H9 (cell line): Measurements from ENCODE around the gene HAL. TPM values are rescaled to one million over a fixed set of nuclear protein-coding genes. Genes with fewer than 3 reads are reported as not detected.

Experiments used
- DNase-seq: peaks from one replicate; pipeline ENCODE4 v3.0.0-alpha.2; 2017
- H2AFZ ChIP-seq: one replicate; pipeline ENCODE4 v1.6.1; 2013; ENCODE audit warnings: mild to moderate bottlenecking, low read length, control low read depth, moderate library complexity
- H2AK5ac ChIP-seq: 2 replicates; pipeline ENCODE4 v1.6.1; 2013; ENCODE audit warnings: low read length, control low read depth, mixed read lengths; ENCODE audit not compliant: insufficient read length
- H2BK120ac ChIP-seq: one replicate; pipeline ENCODE4 v1.6.1; 2013; ENCODE audit warnings: low read depth, mild to moderate bottlenecking, low read length, control low read depth, inconsistent platforms; ENCODE audit not compliant: poor library complexity, severe bottlenecking
- H2BK12ac ChIP-seq: 2 replicates; pipeline ENCODE4 v1.6.1; 2013; ENCODE audit warnings: low read length, control low read depth, mixed read lengths, low read depth; ENCODE audit not compliant: insufficient read length
- H2BK15ac ChIP-seq: 2 replicates; pipeline ENCODE4 v1.6.1; 2013; ENCODE audit warnings: low read depth, low read length, control low read depth
- H2BK20ac ChIP-seq: one replicate; pipeline ENCODE4 v1.6.1; 2013; ENCODE audit warnings: low read depth, mild to moderate bottlenecking, low read length, control low read depth, inconsistent platforms; ENCODE audit not compliant: poor library complexity, severe bottlenecking
- H2BK5ac ChIP-seq: 2 replicates; pipeline ENCODE4 v1.6.1; 2013; ENCODE audit warnings: low read length, control low read depth, mixed read lengths; ENCODE audit not compliant: insufficient read length
- H3K14ac ChIP-seq: 2 replicates; pipeline ENCODE4 v1.6.1; 2013; ENCODE audit warnings: low read length, control low read depth; ENCODE audit not compliant: insufficient read depth
- H3K18ac ChIP-seq: 2 replicates; pipeline ENCODE4 v1.6.1; 2013; ENCODE audit warnings: low read depth, mild to moderate bottlenecking, mixed read lengths, low read length, control low read depth; ENCODE audit not compliant: insufficient read length
- H3K23ac ChIP-seq: 2 replicates; pipeline ENCODE4 v1.6.1; 2013; ENCODE audit warnings: low read length, control low read depth, mixed read lengths, low read depth; ENCODE audit not compliant: insufficient read length
- H3K23me2 ChIP-seq: 2 replicates; pipeline ENCODE4 v1.6.1; 2013; ENCODE audit warnings: low read depth, mild to moderate bottlenecking, mixed read lengths, low read length, control low read depth; ENCODE audit not compliant: insufficient read length, poor library complexity, severe bottlenecking
- H3K27ac ChIP-seq: 2 replicates; pipeline ENCODE4 v1.5.1; 2013; ENCODE audit warnings: low read length, control low read depth, mixed read lengths, low read depth; ENCODE audit not compliant: insufficient read length
- H3K27me3 ChIP-seq: 2 replicates; pipeline ENCODE4 v1.6.1; 2013; ENCODE audit warnings: low read length, control low read depth, inconsistent platforms; ENCODE audit not compliant: insufficient read depth
- H3K4ac ChIP-seq: 2 replicates; pipeline ENCODE4 v1.6.1; 2013; ENCODE audit warnings: low read depth, mild to moderate bottlenecking, control low read depth, inconsistent platforms, low read length, moderate library complexity
- H3K4me1 ChIP-seq: 2 replicates; pipeline ENCODE4 v1.6.1; 2013; ENCODE audit warnings: low read length, control low read depth, inconsistent platforms; ENCODE audit not compliant: insufficient read depth
- H3K4me2 ChIP-seq: 2 replicates; pipeline ENCODE4 v1.6.1; 2013; ENCODE audit warnings: low read length, control low read depth, mixed read lengths; ENCODE audit not compliant: insufficient read length, insufficient read depth
- H3K56ac ChIP-seq: 2 replicates; pipeline ENCODE4 v1.6.1; 2013; ENCODE audit warnings: low read depth, mild to moderate bottlenecking, mixed read lengths, low read length, control low read depth; ENCODE audit not compliant: insufficient read length
- H3K79me1 ChIP-seq: 2 replicates; pipeline ENCODE4 v1.6.1; 2013; ENCODE audit warnings: low read depth, mild to moderate bottlenecking, moderate library complexity, low read length, control low read depth, inconsistent platforms; ENCODE audit not compliant: insufficient read depth, poor library complexity, severe bottlenecking
- H3K79me2 ChIP-seq: 2 replicates; pipeline ENCODE4 v1.6.1; 2013; ENCODE audit warnings: low read length, control low read depth, inconsistent platforms; ENCODE audit not compliant: insufficient read depth
- H3K9ac ChIP-seq: 2 replicates; pipeline ENCODE4 v1.6.1; 2013; ENCODE audit warnings: low read length, control low read depth, mixed read lengths; ENCODE audit not compliant: insufficient read length; ENCODE audit errors: extremely low read depth
- H3K9me3 ChIP-seq: one replicate; pipeline ENCODE4 v1.6.1; 2013; ENCODE audit warnings: low read depth, low read length, inconsistent platforms; ENCODE audit not compliant: control insufficient read depth
- H3T11ph ChIP-seq: one replicate; pipeline ENCODE4 v1.6.1; 2013; ENCODE audit warnings: mild to moderate bottlenecking, low read length, control low read depth, inconsistent platforms
- H4K20me1 ChIP-seq: one replicate; pipeline ENCODE4 v1.6.1; 2013; ENCODE audit not compliant: control insufficient read depth, insufficient read length, insufficient read depth
- H4K5ac ChIP-seq: 2 replicates; pipeline ENCODE4 v1.6.1; 2013; ENCODE audit warnings: low read depth, mild to moderate bottlenecking, mixed read lengths, low read length, control low read depth; ENCODE audit not compliant: insufficient read length
- H4K8ac ChIP-seq: replicated peaks from 2 replicates; pipeline ENCODE4 v1.6.1; 2013; ENCODE audit warnings: low read length, control low read depth, mixed read lengths, low read depth; ENCODE audit not compliant: insufficient read length
- H4K91ac ChIP-seq: 2 replicates; pipeline ENCODE4 v1.6.1; 2013; ENCODE audit warnings: low read depth, mild to moderate bottlenecking, moderate library complexity, mixed read lengths, low read length, control low read depth; ENCODE audit not compliant: insufficient read length
- H3K27ac Mint-ChIP-seq, 3 experiments: 2 replicates in 2 of 3; 3 replicates in 1 of 3; pipeline ENCODE4 v1.8.0; 2020 to 2021; ENCODE audit warnings: mixed read lengths in 3 of 3, mild to moderate bottlenecking in 1 of 3, moderate library complexity in 1 of 3
- H3K27me3 Mint-ChIP-seq: 2 replicates; pipeline ENCODE4 v1.8.0; 2021; ENCODE audit warnings: low read depth, mild to moderate bottlenecking, moderate library complexity, mixed read lengths
- H3K36me3 Mint-ChIP-seq, 3 experiments: 2 replicates in 2 of 3; 3 replicates in 1 of 3; pipeline ENCODE4 v1.8.0; 2020 to 2021; ENCODE audit warnings: low read depth in 3 of 3, mixed read lengths in 3 of 3; ENCODE audit not compliant: insufficient read depth in 1 of 3
- H3K4me1 Mint-ChIP-seq, 2 experiments: 2 replicates each; pipeline ENCODE4 v1.8.0; 2020; ENCODE audit warnings: mixed read lengths in 2 of 2
- H3K4me3 Mint-ChIP-seq, 2 experiments: 2 replicates in 1 of 2; 3 replicates in 1 of 2; pipeline ENCODE4 v1.8.0; 2020 to 2021; ENCODE audit warnings: mild to moderate bottlenecking in 2 of 2, mixed read lengths in 2 of 2, moderate library complexity in 1 of 2
- H3K9me3 Mint-ChIP-seq, 2 experiments: 2 replicates in 1 of 2; 3 replicates in 1 of 2; pipeline ENCODE4 v1.8.0; 2020; ENCODE audit warnings: mild to moderate bottlenecking in 2 of 2, mixed read lengths in 2 of 2, moderate library complexity in 1 of 2
- CTCF ChIP-seq: fragments of 200-600 bp; sonication (generic); conservative IDR thresholded peaks from 3 replicates; pipeline ENCODE4 v1.8.0; 2021; ENCODE audit warnings: antibody characterized with exemption, mild to moderate bottlenecking
- WGBS: extraction: QIAGEN DNeasy Blood & Tissue Kit; methylation state at CpG from one replicate; pipeline ENCODE4 v1.1.7; 2013; ENCODE audit warnings: missing lambda C conversion rate, low lambda C conversion rate, mixed read lengths; ENCODE audit not compliant: insufficient read length; ENCODE audit errors: extremely low coverage; 5-methylcytosine and 5-hydroxymethylcytosine counted together
- total RNA-seq: library from RNA; stranded (reverse); gene quantifications from 2 replicates; pipeline ENCODE4 v1.2.1, GENCODE V29; 2021

Gene HAL
- total RNA-seq, 1 experiment from 2014 or later, result 0.35 TPM

- H4K20me1 ChIP-seq, result no peaks in the 10 kb centered on the region
- H3K9me3 ChIP-seq, result no peaks in the 10 kb centered on the region
- no peak overlapping the region for H3K23ac ChIP-seq
- no peaks in the 10 kb centered on the region for H3K4me1 ChIP-seq
- TF ChIP-seq CTCF, result no peak
- H3K4ac ChIP-seq, result no peak overlapping the region
- H3K56ac ChIP-seq, result no peak overlapping the region
- no peak overlapping the region for H4K5ac ChIP-seq
- H3K4me1 Mint-ChIP-seq, result peaks cover 9 to 16% of the 10 kb centered on the region in 2 experiments
- DNase-seq, result no peak
- peaks cover 3 to 7% of the 10 kb centered on the region in 2 experiments; a peak in 4 of 5 replicates for H3K9me3 Mint-ChIP-seq
- no peak overlapping the region for H2BK20ac ChIP-seq
- no peak overlapping the region for H2AFZ ChIP-seq
- no peak overlapping the region for H2BK5ac ChIP-seq
- H3K36me3 Mint-ChIP-seq, result peaks cover 0 to 4% (median 0%) of the 10 kb centered on the region in 3 experiments; a peak in 2 of 7 replicates
- H2BK120ac ChIP-seq, result no peak overlapping the region
- peaks cover 5% of the 10 kb centered on the region; the same call in 1 of the 2 replicates for H3K27me3 ChIP-seq
- no peaks in the 10 kb centered on the region for H3K79me1 ChIP-seq
- H3K4me3 Mint-ChIP-seq, result peak overlapping the region; percentile 84 to 89; a peak in 3 of 5 replicates
- no peak overlapping the region for H4K91ac ChIP-seq
- no peak overlapping the region for H3K18ac ChIP-seq
- H3K14ac ChIP-seq, result no peak overlapping the region
- H3K79me2 ChIP-seq, result no peaks in the 10 kb centered on the region
- no peak overlapping the region for H3T11ph ChIP-seq
- no peak overlapping the region for H2BK15ac ChIP-seq
- no peak overlapping the region for H3K27ac ChIP-seq
- H3K4me2 ChIP-seq, result no peak overlapping the region
- peaks cover 35% of the 10 kb centered on the region for H3K27me3 Mint-ChIP-seq
- H2AK5ac ChIP-seq, result no peak overlapping the region
- H3K23me2 ChIP-seq, result peaks cover 5% of the 10 kb centered on the region
- H2BK12ac ChIP-seq, result no peak overlapping the region
- H4K8ac ChIP-seq, result no peak overlapping the region
- no peak overlapping the region for H3K27ac Mint-ChIP-seq
- no peak overlapping the region for H3K9ac ChIP-seq
- WGBS, result no CpG with 5 or more reads among the region's 10 CpGs
These were observed 51.9 kb downstream of the HAL start for GRCh38 chr12:95944108-95944704.
